GM18511 (cell line): Measurements from ENCODE around the gene TSNAXIP1.

Experiments
- ATAC-seq: cut with Tn5 transposase; IDR thresholded peaks from one replicate; pipeline ENCODE4 v1.9.1; 2021; ENCODE audit warnings: mild to moderate bottlenecking, moderate library complexity; ENCODE audit not compliant: unreplicated experiment

TSNAXIP1 gene

GRCh38 chr16:67782567-67783352 lies 23.9 kb upstream of the TSNAXIP1 start:
- ATAC-seq: no peak

- ATAC-seq: no peak
Observed at GRCh38 chr16:67783353-67783725, 23.4 kb upstream of the TSNAXIP1 start.

GRCh38 chr16:67786491-67786890 lies 20.2 kb upstream of the TSNAXIP1 start:
- no peak for ATAC-seq

- no peak for ATAC-seq
Observed at GRCh38 chr16:67790071-67790470, 16.6 kb upstream of the TSNAXIP1 start.

- no peak for ATAC-seq
Observed at GRCh38 chr16:67796099-67796718, 10.5 kb upstream of the TSNAXIP1 start.

GRCh38 chr16:67800338-67800926 lies 6.3 kb upstream of the TSNAXIP1 start:
- no peak for ATAC-seq

GRCh38 chr16:67801241-67801640 lies 5.4 kb upstream of the TSNAXIP1 start:
- ATAC-seq: no peak

- ATAC-seq: no peak
Observed at GRCh38 chr16:67801883-67802282, 4.8 kb upstream of the TSNAXIP1 start.

GRCh38 chr16:67803894-67804293 lies 2.8 kb upstream of the TSNAXIP1 start:
- no peak for ATAC-seq

GRCh38 chr16:67804853-67805542 lies 1.7 kb upstream of the TSNAXIP1 start:
- no peak for ATAC-seq

- ATAC-seq: peak; percentile 2
Observed at GRCh38 chr16:67805718-67806427, 816 bp upstream of the TSNAXIP1 start.

- ATAC-seq: peak; percentile 5
Observed at GRCh38 chr16:67807148-67807682, 526 bp downstream of the TSNAXIP1 start.

GRCh38 chr16:67811899-67812298 lies 5.2 kb downstream of the TSNAXIP1 start:
- no peak for ATAC-seq

GRCh38 chr16:67814567-67814966 lies 7.9 kb downstream of the TSNAXIP1 start:
- ATAC-seq: no peak

- ATAC-seq: no peak
Observed at GRCh38 chr16:67820608-67821259, 14.0 kb downstream of the TSNAXIP1 start.

GRCh38 chr16:67822511-67822910 lies 15.8 kb downstream of the TSNAXIP1 start:
- no peak for ATAC-seq

GRCh38 chr16:67825119-67825518 lies 18.4 kb downstream of the TSNAXIP1 start:
- ATAC-seq: no peak

- ATAC-seq: no peak
Observed at GRCh38 chr16:67825906-67826305, 19.2 kb downstream of the TSNAXIP1 start.

- ATAC-seq: no peak
Observed at GRCh38 chr16:67828651-67829050, 22.0 kb downstream of the TSNAXIP1 start.

- ATAC-seq: no peak
Observed at GRCh38 chr16:67833030-67833414, 26.3 kb downstream of the TSNAXIP1 start.
